HepG2 (cell line): ENCODE data around the gene PPM1F. TPM values are rescaled to one million over a fixed set of nuclear protein-coding genes. Genes with fewer than 3 reads are reported as not detected.
A peak's percentile ranks its signal among the peaks of the same experiment; 100 is the strongest.

Source experiments
- ARNT2 ChIP-seq: sonication (generic); formaldehyde crosslinking; IDR thresholded peaks from 2 replicates; pipeline ENCODE4 v1.8.0; 2022; ENCODE audit warnings: mild to moderate bottlenecking, low read depth, missing genetic modification reagents, moderate library complexity
- BATF2 ChIP-seq: sonication (generic); formaldehyde crosslinking; IDR thresholded peaks from 2 replicates; pipeline ENCODE4 v1.8.0; 2022; ENCODE audit warnings: mild to moderate bottlenecking, missing genetic modification reagents, moderate library complexity
- HOXA7 ChIP-seq: sonication (generic); formaldehyde crosslinking; IDR thresholded peaks from 2 replicates; pipeline ENCODE4 v1.8.1; 2022; ENCODE audit warnings: mild to moderate bottlenecking, missing genetic modification reagents, moderate library complexity
- KAT8 ChIP-seq: IDR thresholded peaks from 2 replicates; pipeline ENCODE4 v1.6.1; 2016; ENCODE audit warnings: missing genetic modification reagents, missing compliant biosample characterization
- NFE2L2 ChIP-seq: fragments of 150-350 bp; IDR thresholded peaks from 2 replicates; pipeline ENCODE4 v1.6.1; 2014; ENCODE audit warnings: low read length
- POLR2A ChIP-seq, 2 experiments: IDR thresholded peaks; 2 replicates each; pipeline ENCODE4 v1.6.1; 2011; ENCODE audit warnings: low read depth in 2 of 2, low read length in 2 of 2, mild to moderate bottlenecking in 1 of 2, moderate library complexity in 1 of 2; ENCODE audit not compliant: insufficient read depth in 1 of 2
- RERE ChIP-seq: IDR thresholded peaks from 2 replicates; pipeline ENCODE4 v1.6.1; 2016; ENCODE audit warnings: low read depth, missing genetic modification reagents, missing compliant biosample characterization
- TSC22D2 ChIP-seq: sonication (generic); formaldehyde crosslinking; IDR thresholded peaks from 2 replicates; pipeline ENCODE4 v1.5.1; 2020; ENCODE audit warnings: missing genetic modification reagents, mild to moderate bottlenecking, borderline replicate concordance
- ZFP41 ChIP-seq: sonication (generic); formaldehyde crosslinking; IDR thresholded peaks from 2 replicates; pipeline ENCODE4 v1.4.0; 2020; ENCODE audit warnings: mild to moderate bottlenecking, missing genetic modification reagents, borderline replicate concordance
- ZNF276 ChIP-seq: sonication (generic); formaldehyde crosslinking; IDR thresholded peaks from 2 replicates; pipeline ENCODE4 v1.4.0; 2020; ENCODE audit warnings: mild to moderate bottlenecking, low read depth, missing genetic modification reagents
- ZNF468 ChIP-seq: sonication (generic); formaldehyde crosslinking; IDR thresholded peaks from 2 replicates; pipeline ENCODE4 v1.8.0; 2022; ENCODE audit warnings: mild to moderate bottlenecking, moderate library complexity, missing genetic modification reagents
- ZNF501 ChIP-seq: sonication (generic); formaldehyde crosslinking; IDR thresholded peaks from 2 replicates; pipeline ENCODE4 v1.5.1; 2020; ENCODE audit warnings: mild to moderate bottlenecking, moderate library complexity, missing genetic modification reagents
- ZNF607 ChIP-seq: sonication (generic); formaldehyde crosslinking; IDR thresholded peaks from 2 replicates; pipeline ENCODE4 v1.5.1; 2020; ENCODE audit warnings: missing genetic modification reagents, mild to moderate bottlenecking, borderline replicate concordance
- ZNF609 ChIP-seq: sonication (generic); formaldehyde crosslinking; IDR thresholded peaks from 2 replicates; pipeline ENCODE4 v1.4.0; 2020; ENCODE audit warnings: mild to moderate bottlenecking, missing genetic modification reagents, borderline replicate concordance
- ZNF629 ChIP-seq: sonication (generic); formaldehyde crosslinking; conservative IDR thresholded peaks from 2 replicates; pipeline ENCODE4 v1.5.0; 2020; ENCODE audit warnings: missing genetic modification reagents
- polyA plus RNA-seq, 8 experiments: library from polyadenylated mRNA; depleted of rRNA in 3 of 8; stranded (reverse) in 7 of 8; unstranded in 1 of 8; fragments of >200 nt; fragmentation: Illumina TruSeq in 4 of 8; extraction: Trizol in 4 of 8; gene quantifications; 2 replicates each; pipeline versions ENCODE4 v1.2.1 to v1.2.3, GENCODE V29; 2011 to 2016; ENCODE audit warnings: low read depth in 4 of 8, missing spikeins in 1 of 8, mixed read lengths in 1 of 8; ENCODE audit not compliant: insufficient read depth in 1 of 8
- total RNA-seq, 5 experiments: library from RNA; depleted of rRNA; stranded (reverse); fragments of >200 nt; fragmentation: Illumina TruSeq; extraction: Trizol; gene quantifications; 2 replicates each; pipeline ENCODE4 v1.2.3, GENCODE V29; 2016; ENCODE audit warnings: low read depth in 1 of 5

Gene PPM1F
- total and polyA plus RNA-seq, 2 of the 13 experiments (the other 11 are each of a cell fraction or from before 2014, with no cell fraction given), result 11.0 to 19.6 TPM

- TF ChIP-seq RERE (CRISPR knock-in tag) (no peak), TSC22D2 (CRISPR knock-in tag) (no peak), ZNF501 (CRISPR knock-in tag) (no peak), ZFP41 (CRISPR knock-in tag) (no peak), ARNT2 (CRISPR knock-in tag) (0 out of 2 replicates have a peak, but pooled peaks have one; percentile 18), ZNF609 (CRISPR knock-in tag) (no peak), BATF2 (CRISPR knock-in tag) (no peak), POLR2A (IDR thresholded peaks at IDR 0.05; ENCODE audit: insufficient read depth in 1 of 2, low read depth in 2 of 2, low read length in 2 of 2) (peak in 1 of 2 experiments; percentile 71; a peak in 2 of 4 replicates), ZNF276 (CRISPR knock-in tag) (no peak), ZNF607 (CRISPR knock-in tag) (no peak), ZNF629 (CRISPR knock-in tag) (no peak), NFE2L2 (no peak), KAT8 (CRISPR knock-in tag) (no peak), HOXA7 (CRISPR knock-in tag) (no peak), ZNF468 (no peak)
Observed at GRCh38 chr22:21952586-21953571, at the start of gene PPM1F (continued).
